Kidney (tissue), 14 donors: ENCODE results near the gene ARL1. TPM values are rescaled to one million over a fixed set of nuclear protein-coding genes. Genes with fewer than 3 reads are reported as not detected.

ENCODE experiments used
- DNase-seq, 5 donors: peaks; one replicate each; pipeline ENCODE4 v3.0.0-alpha.2; 2013 to 2020
- FAIRE-seq: peaks from 2 replicates; lab custom pipeline; 2012; peaks lifted over from hg19 to GRCh38; lab: Jason Lieb, UNC
- H3K27ac ChIP-seq, 2 donors: one replicate each; pipeline ENCODE4 v1.7.0; 2013; ENCODE audit warnings: low read depth in 2 of 2, low read length in 2 of 2, inconsistent platforms in 1 of 2
- H3K27me3 ChIP-seq: one replicate; pipeline ENCODE4 v1.7.1; 2013; ENCODE audit warnings: low read length, inconsistent platforms; ENCODE audit not compliant: control insufficient read depth, insufficient read depth
- H3K36me3 ChIP-seq, 3 donors: one replicate each; pipeline versions ENCODE4 v1.7.0 to v1.7.1; 2013; ENCODE audit warnings: low read length in 3 of 3, control low read depth in 1 of 3, inconsistent platforms in 1 of 3; ENCODE audit not compliant: insufficient read depth in 3 of 3, control insufficient read depth in 2 of 3
- H3K4me1 ChIP-seq, 3 donors: one replicate each; pipeline versions ENCODE4 v1.7.0 to v1.7.1; 2013; ENCODE audit warnings: low read length in 3 of 3, inconsistent platforms in 1 of 3, low read depth in 1 of 3; ENCODE audit not compliant: control insufficient read depth in 2 of 3, insufficient read depth in 2 of 3
- H3K4me3 ChIP-seq, 3 donors: one replicate each; pipeline versions ENCODE4 v1.7.0 to v1.8.1; 2013; ENCODE audit warnings: low read length in 3 of 3, control low read depth in 1 of 3, inconsistent platforms in 1 of 3
- H3K9ac ChIP-seq, 3 donors: one replicate each; pipeline versions ENCODE4 v1.7.0 to v1.7.1; 2013; ENCODE audit warnings: low read length in 3 of 3, control low read depth in 1 of 3, inconsistent platforms in 1 of 3
- H3K9me3 ChIP-seq, 3 donors: one replicate each; pipeline versions ENCODE4 v1.7.0 to v1.7.1; 2013; ENCODE audit warnings: low read length in 3 of 3, control low read depth in 1 of 3, inconsistent platforms in 1 of 3; ENCODE audit not compliant: control insufficient read depth in 2 of 3, insufficient read depth in 1 of 3
- intact Hi-C: fragments of 100-400 bp; cut with DNase I; formaldehyde crosslinking; loops from one replicate; pipeline ENCODE4 v1.11.1; 2022
- polyA plus RNA-seq: library from polyadenylated mRNA; stranded (reverse); fragments of 350-450 nt; fragmentation: Illumina TruSeq; extraction: RNeasy Lipid Tissue Mini Kit (QIAGEN cat#74804); gene quantifications from one replicate; pipeline ENCODE4 v1.2.3, GENCODE V29; 2014; ENCODE audit warnings: low read depth, low replicate concordance; ENCODE audit not compliant: insufficient read depth
- total RNA-seq: library from RNA; stranded (reverse); fragmentation: NEBNext Ultra II Directional; extraction: Animal tissue kit (Norgen Biotek cat#: 25700); gene quantifications from one replicate; pipeline ENCODE4 v1.2.1, GENCODE V29; 2021
- TF ChIP-seq, protein P1 (sequence below): IDR thresholded peaks from 3 replicates; pipeline ENCODE4 v1.5.1; 2012; ENCODE audit warnings: mild to moderate bottlenecking, moderate library complexity, borderline replicate concordance; ENCODE audit not compliant: insufficient read depth; ENCODE audit errors: extremely low read depth
- donor health status: control.
- donor health status: control.
- donor health status: control.
- donor health status: control.
- donor health status: control.
- donor health status: DM: yes; HTN: yes; CAD: no.
- donor health status: Normal renal cell carcinoma (clear cell type).

Gene ARL1
- total and polyA plus RNA-seq, 2 donors from 2014 or later: 84.9 to 100 TPM

DNA sequence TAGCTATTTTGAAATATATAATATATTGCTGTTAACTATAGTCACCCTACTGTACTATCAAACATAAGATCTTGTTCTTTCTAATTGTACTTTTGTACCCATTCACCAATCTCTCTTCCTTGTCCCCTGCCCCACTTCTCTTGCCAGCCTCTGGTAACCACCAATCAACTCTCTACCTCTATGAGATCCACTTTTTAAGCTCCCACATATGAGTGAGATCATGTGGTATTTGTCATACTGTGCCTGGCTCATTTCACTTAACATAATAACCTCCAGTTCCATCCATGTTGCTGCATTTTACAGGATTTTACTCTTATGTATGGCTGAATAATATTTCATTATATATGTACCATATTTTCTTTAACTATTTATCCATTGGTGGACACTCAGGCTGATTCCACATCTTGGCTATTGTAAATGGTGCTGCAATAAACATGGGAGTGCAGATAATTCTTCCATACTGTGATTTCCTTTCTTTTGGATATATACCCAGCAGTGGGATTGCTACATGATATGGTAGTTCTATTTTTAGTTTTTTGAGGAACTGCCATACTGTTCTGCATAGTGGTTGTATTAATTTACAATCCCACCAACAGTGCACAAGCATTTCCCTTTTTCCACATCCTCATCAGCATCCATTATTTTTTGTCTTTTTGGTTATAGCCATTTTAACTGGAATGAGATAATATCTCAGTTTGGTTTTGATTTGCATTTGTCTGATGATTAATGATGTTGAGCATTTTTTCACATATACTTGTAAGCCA lies 34.1 kb upstream of the ARL1 start:
- FAIRE-seq (peak; percentile 25), DNase-seq (no peak)
- H3K27ac ChIP-seq: no peak overlapping the region
- no peaks in the 10 kb centered on the region for H3K4me1 ChIP-seq
- no peaks in the 10 kb centered on the region for H3K27me3 ChIP-seq
- intact Hi-C loops: no loop called here
- no peak overlapping the region for H3K4me3 ChIP-seq
- H3K9ac ChIP-seq: no peak overlapping the region
- H3K9me3 ChIP-seq: no peaks in the 10 kb centered on the region
- no peaks in the 10 kb centered on the region for H3K36me3 ChIP-seq
- TF ChIP-seq, protein P1, sequence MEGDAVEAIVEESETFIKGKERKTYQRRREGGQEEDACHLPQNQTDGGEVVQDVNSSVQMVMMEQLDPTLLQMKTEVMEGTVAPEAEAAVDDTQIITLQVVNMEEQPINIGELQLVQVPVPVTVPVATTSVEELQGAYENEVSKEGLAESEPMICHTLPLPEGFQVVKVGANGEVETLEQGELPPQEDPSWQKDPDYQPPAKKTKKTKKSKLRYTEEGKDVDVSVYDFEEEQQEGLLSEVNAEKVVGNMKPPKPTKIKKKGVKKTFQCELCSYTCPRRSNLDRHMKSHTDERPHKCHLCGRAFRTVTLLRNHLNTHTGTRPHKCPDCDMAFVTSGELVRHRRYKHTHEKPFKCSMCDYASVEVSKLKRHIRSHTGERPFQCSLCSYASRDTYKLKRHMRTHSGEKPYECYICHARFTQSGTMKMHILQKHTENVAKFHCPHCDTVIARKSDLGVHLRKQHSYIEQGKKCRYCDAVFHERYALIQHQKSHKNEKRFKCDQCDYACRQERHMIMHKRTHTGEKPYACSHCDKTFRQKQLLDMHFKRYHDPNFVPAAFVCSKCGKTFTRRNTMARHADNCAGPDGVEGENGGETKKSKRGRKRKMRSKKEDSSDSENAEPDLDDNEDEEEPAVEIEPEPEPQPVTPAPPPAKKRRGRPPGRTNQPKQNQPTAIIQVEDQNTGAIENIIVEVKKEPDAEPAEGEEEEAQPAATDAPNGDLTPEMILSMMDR: no peak

DNA sequence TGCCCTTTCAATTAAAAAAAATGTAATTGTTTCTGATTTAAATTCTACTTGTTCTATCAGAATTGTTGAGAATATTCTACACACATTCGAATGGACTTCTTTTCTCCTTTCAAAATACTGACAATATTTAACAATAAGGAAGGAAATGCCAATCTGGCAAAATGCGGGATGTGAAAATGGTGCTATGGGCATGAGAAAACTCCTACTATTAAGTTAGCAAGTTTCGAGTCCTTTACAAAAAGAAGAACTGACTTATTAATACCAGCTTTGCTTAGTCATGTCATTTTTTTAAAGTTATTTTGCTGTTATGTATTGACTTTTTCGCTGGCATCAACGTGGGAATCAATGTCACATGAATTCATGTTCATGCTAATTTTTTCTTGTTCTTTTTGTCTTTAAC lies 31.7 kb upstream of the ARL1 start:
- Histone ChIP-seq H3K36me3 (no peaks in the 10 kb centered on the region), H3K9ac (no peak overlapping the region), H3K4me1 (no peaks in the 10 kb centered on the region), H3K27me3 (no peaks in the 10 kb centered on the region), H3K4me3 (no peak overlapping the region), H3K9me3 (no peaks in the 10 kb centered on the region), H3K27ac (no peak overlapping the region)
- TF ChIP-seq, protein P1: no peak
- intact Hi-C loops: no loop called here
- DNase-seq (no peak), FAIRE-seq (no peak)

DNA sequence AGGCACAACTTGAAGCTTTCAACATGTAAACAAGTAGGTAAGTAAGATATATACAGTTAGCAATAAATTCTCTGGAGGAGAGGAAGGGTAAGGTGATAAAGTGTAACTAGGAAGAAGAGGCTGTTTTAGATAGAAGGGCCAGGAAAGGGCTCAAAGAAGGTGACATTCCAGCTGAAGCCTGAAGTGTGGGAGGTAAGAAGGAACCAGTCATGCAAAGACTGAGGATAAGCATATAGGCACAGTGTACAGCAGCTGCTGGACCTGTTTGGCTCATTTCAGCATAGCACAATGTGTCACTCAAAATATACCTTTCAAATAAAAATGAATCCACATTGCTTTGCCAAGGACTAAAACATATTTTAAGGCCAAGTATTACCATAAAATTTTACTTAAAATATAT lies 28.6 kb upstream of the ARL1 start:
- TF ChIP-seq, protein P1: no peak
- Histone ChIP-seq H3K27me3 (no peaks in the 10 kb centered on the region), H3K4me1 (no peaks in the 10 kb centered on the region), H3K9ac (no peak overlapping the region), H3K27ac (no peak overlapping the region), H3K4me3 (no peak overlapping the region), H3K9me3 (no peaks in the 10 kb centered on the region), H3K36me3 (no peaks in the 10 kb centered on the region)
- FAIRE-seq (no peak), DNase-seq (peak in 3 of 5 donors; percentile 32 to 74 (median 73))
- intact Hi-C loops: no loop called here
